Nephron (organoid): ENCODE data around the gene MPP3.

Source experiments
- H3K27ac Mint-ChIP-seq, 3 experiments: 2 replicates each; pipeline ENCODE4 v1.8.0; 2020; ENCODE audit warnings: mixed read lengths in 3 of 3, mild to moderate bottlenecking in 2 of 3, moderate library complexity in 1 of 3
- H3K27me3 Mint-ChIP-seq: 2 replicates; pipeline ENCODE4 v1.8.0; 2021; ENCODE audit warnings: low read depth, mild to moderate bottlenecking, moderate library complexity, mixed read lengths
- H3K36me3 Mint-ChIP-seq: 2 replicates; pipeline ENCODE4 v1.8.0; 2020; ENCODE audit warnings: low read depth, mixed read lengths
- H3K4me1 Mint-ChIP-seq: 2 replicates; pipeline ENCODE4 v1.8.0; 2020; ENCODE audit warnings: mixed read lengths
- H3K4me3 Mint-ChIP-seq, 3 experiments: 2 replicates each; pipeline ENCODE4 v1.8.0; 2020; ENCODE audit warnings: mild to moderate bottlenecking in 3 of 3, mixed read lengths in 3 of 3, moderate library complexity in 2 of 3
- H3K9me3 Mint-ChIP-seq: 2 replicates; pipeline ENCODE4 v1.8.0; 2020; ENCODE audit warnings: mixed read lengths
- TF ChIP-seq, protein P1 (sequence below), 3 experiments: fragments of 200-600 bp; sonication (generic); IDR thresholded peaks; one replicate each; pipeline ENCODE4 v1.5.0; 2021; ENCODE audit warnings: antibody characterized with exemption in 3 of 3; ENCODE audit not compliant: unreplicated experiment in 3 of 3

The MPP3 gene

DNA sequence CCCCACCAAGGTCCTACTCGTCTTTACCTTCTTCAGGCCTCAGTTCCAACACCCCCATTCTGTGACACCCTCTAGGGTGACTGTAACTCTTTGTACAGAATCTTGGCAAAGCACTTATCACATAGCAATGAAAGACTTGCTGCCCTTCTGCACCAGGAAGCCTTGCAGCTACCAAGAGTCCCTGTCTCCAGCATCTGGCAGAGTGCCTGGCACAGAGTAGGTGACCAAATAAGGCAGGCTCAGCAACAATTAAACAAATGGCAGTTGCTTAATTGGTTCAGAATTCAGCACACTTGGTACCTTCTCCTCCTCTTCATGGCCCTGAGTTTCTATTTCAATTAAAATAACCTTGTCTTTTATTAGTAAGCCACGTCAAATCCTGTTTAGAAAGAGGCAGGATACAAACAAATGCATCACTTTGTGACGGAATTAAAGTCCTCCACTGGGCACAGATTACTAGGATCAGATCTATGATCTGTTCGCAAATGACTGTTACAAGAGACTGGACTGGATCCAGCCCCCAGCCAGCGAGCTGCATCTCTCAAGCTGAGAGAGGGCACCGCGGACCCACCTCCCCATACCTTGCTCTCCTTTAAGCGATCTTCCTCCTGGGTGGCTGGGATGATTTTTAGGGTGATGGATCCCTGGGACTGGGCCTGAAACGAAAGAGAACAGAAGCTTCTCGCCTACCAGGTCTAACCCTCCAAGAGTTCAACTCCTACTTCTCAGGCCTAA is 9.4 kb downstream of the MPP3 start:
- H3K4me1 Mint-ChIP-seq: no peaks in the 10 kb centered on the region
- H3K36me3 Mint-ChIP-seq: peaks cover 45% of the 10 kb centered on the region
- H3K27me3 Mint-ChIP-seq: no peaks in the 10 kb centered on the region

DNA sequence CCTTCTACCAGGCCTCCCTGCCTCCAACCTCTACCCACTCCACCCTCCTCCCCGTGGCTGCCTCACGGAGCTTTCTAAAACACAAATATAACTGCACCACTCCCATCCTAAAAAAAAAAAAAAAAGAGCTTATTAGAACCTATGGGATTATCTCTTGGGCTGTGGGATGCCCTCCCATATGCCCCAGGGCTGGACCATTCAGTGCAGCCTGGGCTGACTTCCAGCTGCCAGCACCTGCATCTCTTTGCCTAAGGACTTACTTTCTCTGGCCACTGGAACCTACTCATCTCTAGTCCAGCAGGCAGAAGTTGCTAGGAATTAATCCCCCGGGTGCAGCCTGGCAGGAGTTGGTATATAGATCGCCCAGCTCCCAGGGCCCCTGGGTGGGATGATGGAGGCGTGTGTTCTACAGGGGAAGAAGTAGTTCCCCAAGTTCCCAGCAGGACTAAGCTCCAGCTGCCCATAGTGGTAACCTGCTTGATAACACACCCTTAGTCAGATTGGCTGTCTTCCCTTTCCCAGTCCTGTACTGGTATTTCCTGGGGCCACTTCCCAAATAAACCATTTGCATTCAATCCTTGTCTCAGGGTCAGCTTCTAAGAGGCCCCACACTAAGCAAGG is 10.3 kb downstream of the MPP3 start:
- TF ChIP-seq, protein P1, sequence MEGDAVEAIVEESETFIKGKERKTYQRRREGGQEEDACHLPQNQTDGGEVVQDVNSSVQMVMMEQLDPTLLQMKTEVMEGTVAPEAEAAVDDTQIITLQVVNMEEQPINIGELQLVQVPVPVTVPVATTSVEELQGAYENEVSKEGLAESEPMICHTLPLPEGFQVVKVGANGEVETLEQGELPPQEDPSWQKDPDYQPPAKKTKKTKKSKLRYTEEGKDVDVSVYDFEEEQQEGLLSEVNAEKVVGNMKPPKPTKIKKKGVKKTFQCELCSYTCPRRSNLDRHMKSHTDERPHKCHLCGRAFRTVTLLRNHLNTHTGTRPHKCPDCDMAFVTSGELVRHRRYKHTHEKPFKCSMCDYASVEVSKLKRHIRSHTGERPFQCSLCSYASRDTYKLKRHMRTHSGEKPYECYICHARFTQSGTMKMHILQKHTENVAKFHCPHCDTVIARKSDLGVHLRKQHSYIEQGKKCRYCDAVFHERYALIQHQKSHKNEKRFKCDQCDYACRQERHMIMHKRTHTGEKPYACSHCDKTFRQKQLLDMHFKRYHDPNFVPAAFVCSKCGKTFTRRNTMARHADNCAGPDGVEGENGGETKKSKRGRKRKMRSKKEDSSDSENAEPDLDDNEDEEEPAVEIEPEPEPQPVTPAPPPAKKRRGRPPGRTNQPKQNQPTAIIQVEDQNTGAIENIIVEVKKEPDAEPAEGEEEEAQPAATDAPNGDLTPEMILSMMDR (IDR thresholded peaks at IDR 0.05; ENCODE audit: unreplicated experiment in 3 of 3): no peak
- Mint-ChIP-seq H3K9me3 (no peaks in the 10 kb centered on the region), H3K4me1 (no peaks in the 10 kb centered on the region), H3K27ac (no peak overlapping the region), H3K27me3 (no peaks in the 10 kb centered on the region), H3K36me3 (peaks cover 39% of the 10 kb centered on the region), H3K4me3 (no peak overlapping the region)

More for the DNA sequence above, 9.4 kb downstream of the MPP3 start:
- H3K27ac Mint-ChIP-seq: no peak overlapping the region
- H3K4me3 Mint-ChIP-seq: no peak overlapping the region
- TF ChIP-seq, protein P1 (IDR thresholded peaks at IDR 0.05; ENCODE audit: unreplicated experiment in 3 of 3): no peak
- no peaks in the 10 kb centered on the region for H3K9me3 Mint-ChIP-seq

DNA sequence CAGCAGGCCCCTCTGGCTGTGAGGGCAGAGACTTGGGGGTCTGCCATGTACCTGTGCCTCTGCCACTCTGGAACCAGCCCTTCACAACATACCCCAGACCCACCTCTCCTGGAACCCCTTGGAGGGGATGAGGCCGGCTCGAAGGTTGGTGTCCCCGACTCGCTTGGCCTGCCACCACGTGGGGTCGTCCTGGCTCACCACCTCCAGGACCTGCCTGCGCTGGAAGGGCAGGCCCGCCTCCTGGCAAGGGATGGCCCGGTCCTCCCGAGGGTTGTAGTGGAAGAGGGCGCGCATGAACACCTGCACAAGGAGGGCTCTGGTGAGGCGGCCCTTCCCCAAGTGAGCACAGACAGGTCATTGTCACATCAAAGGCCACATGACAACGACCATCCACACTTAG is 12.2 kb downstream of the MPP3 start:
- Mint-ChIP-seq H3K27me3 (no peaks in the 10 kb centered on the region), H3K36me3 (peaks cover 32% of the 10 kb centered on the region), H3K27ac (no peak overlapping the region), H3K4me1 (no peaks in the 10 kb centered on the region), H3K9me3 (no peaks in the 10 kb centered on the region), H3K4me3 (no peak overlapping the region)
- TF ChIP-seq, protein P1 (IDR thresholded peaks at IDR 0.05; ENCODE audit: unreplicated experiment in 3 of 3): no peak

DNA sequence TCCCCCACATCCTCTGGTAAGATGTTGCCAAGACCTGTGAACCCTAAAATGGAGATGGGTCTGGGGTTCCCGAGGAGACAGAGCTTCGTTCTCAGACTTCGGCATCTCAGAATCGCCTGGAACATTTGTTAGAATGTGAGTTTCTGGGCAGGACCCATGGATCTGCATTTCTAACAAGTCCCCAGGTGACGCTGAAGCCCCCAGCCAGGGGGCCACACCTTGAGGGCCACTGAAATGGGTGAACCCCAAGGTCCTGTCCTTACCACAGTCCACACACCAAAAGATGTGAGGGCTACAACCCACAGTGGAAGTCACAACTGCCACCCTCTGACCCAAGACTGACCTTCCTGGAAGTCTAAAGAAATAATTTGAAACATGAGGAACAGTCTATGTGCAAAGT is 14.0 kb downstream of the MPP3 start:
- TF ChIP-seq, protein P1 (IDR thresholded peaks at IDR 0.05; ENCODE audit: unreplicated experiment in 3 of 3): no peak
- H3K27ac Mint-ChIP-seq: no peak overlapping the region
- peaks cover 37% of the 10 kb centered on the region for H3K36me3 Mint-ChIP-seq
- no peak overlapping the region for H3K4me3 Mint-ChIP-seq
- H3K9me3 Mint-ChIP-seq: no peaks in the 10 kb centered on the region
- H3K4me1 Mint-ChIP-seq: no peaks in the 10 kb centered on the region
- H3K27me3 Mint-ChIP-seq: no peaks in the 10 kb centered on the region

DNA sequence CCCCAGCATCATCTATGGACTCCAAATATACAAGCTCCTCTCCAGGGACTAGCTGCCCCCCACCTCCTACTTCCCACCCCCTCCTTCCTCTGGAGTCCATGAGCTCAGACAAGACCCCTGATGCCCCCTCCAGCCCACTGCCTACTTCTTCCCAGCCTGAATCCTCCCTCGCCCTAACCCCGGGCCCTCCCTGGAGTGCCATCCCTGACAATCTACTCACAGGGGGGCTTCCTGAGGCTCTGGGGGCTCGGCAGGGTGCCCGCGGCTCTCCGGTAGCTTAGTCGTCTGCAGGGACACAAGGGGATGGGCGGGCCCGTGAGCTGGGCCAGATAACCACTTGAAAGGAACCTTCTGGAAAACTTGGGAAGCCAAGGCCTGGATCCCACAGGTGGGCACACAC is 15.1 kb downstream of the MPP3 start:
- Mint-ChIP-seq H3K27me3 (no peaks in the 10 kb centered on the region), H3K4me3 (no peak overlapping the region), H3K4me1 (no peaks in the 10 kb centered on the region), H3K9me3 (no peaks in the 10 kb centered on the region), H3K36me3 (peaks cover 31% of the 10 kb centered on the region), H3K27ac (no peak overlapping the region)
- TF ChIP-seq, protein P1 (IDR thresholded peaks at IDR 0.05; ENCODE audit: unreplicated experiment in 3 of 3): no peak
